H1 (cell line): ENCODE data around the gene GMEB2. TPM values are rescaled to one million over a fixed set of nuclear protein-coding genes. Genes with fewer than 3 reads are reported as not detected.

Source experiments
- CHD2 ChIP-seq: IDR thresholded peaks from 2 replicates; pipeline ENCODE4 v1.6.1; 2012; ENCODE audit warnings: low read length, improper control_type of control experiment
- CREB1 ChIP-seq: IDR thresholded peaks from 2 replicates; pipeline ENCODE4 v1.6.1; 2012; ENCODE audit warnings: inconsistent platforms
- EGR1 ChIP-seq: IDR thresholded peaks from 2 replicates; pipeline ENCODE4 v1.6.1; 2011; ENCODE audit warnings: low read depth, low read length, borderline replicate concordance
- FOSL1 ChIP-seq: IDR thresholded peaks from 2 replicates; pipeline ENCODE4 v1.6.1; 2011; ENCODE audit warnings: mild to moderate bottlenecking, low read depth, low read length, moderate library complexity; ENCODE audit not compliant: insufficient read depth
- HDAC6 ChIP-seq: IDR thresholded peaks from one replicate; pipeline ENCODE4 v1.7.1; 2012; ENCODE audit warnings: low read depth, mild to moderate bottlenecking, inconsistent platforms, low read length, moderate library complexity
- NANOG ChIP-seq: IDR thresholded peaks from 2 replicates; pipeline ENCODE4 v1.6.1; 2011; ENCODE audit warnings: low read length, low read depth, mild to moderate bottlenecking, inconsistent platforms; ENCODE audit not compliant: insufficient read depth, poor library complexity, severe bottlenecking
- RXRA ChIP-seq: IDR thresholded peaks from 2 replicates; pipeline ENCODE4 v1.6.1; 2011; ENCODE audit warnings: low read depth, mild to moderate bottlenecking, low read length, moderate library complexity; ENCODE audit not compliant: insufficient read depth
- SIX5 ChIP-seq: IDR thresholded peaks from 2 replicates; pipeline ENCODE4 v1.6.1; 2011; ENCODE audit warnings: mild to moderate bottlenecking, low read depth, low read length
- polyA plus RNA-seq, 7 experiments: library from polyadenylated mRNA; depleted of rRNA in 3 of 7; stranded (reverse) in 5 of 7; unstranded in 2 of 7; fragments of >200 nt in 5 of 7; fragments of 200-250 nt in 2 of 7; gene quantifications; 1 replicate in 5 of 7; 2 replicates in 1 of 7; 4 replicates in 1 of 7; pipeline versions ENCODE4 v1.2.1 to v1.2.3, GENCODE V29; 2011 to 2013; ENCODE audit warnings: missing spikeins in 2 of 7, mixed read lengths in 2 of 7
- total RNA-seq: library from RNA; stranded (reverse); fragmentation: NEBNext Ultra II Directional; extraction: Animal tissue kit (Norgen Biotek cat#: 25700); gene quantifications from 2 replicates; pipeline ENCODE4 v1.2.1, GENCODE V29; 2021

The GMEB2 gene
- total and polyA plus RNA-seq, 2 of the 8 experiments (the other 6 are each of a cell fraction or from before 2014, with no cell fraction given) = 12.9 to 14.2 TPM

GRCh38 chr20:63661959-63662812 lies 35.3 kb upstream of the GMEB2 start (continued):
- TF ChIP-seq CHD2 = no peak
- TF ChIP-seq EGR1 = no peak
- TF ChIP-seq RXRA = no peak
- TF ChIP-seq SIX5 = no peak
- TF ChIP-seq FOSL1 = no peak
- TF ChIP-seq NANOG = no peak
- TF ChIP-seq HDAC6 = no peak
- no peak for TF ChIP-seq CREB1
